ENCODE data around the gene FOXA1.

The FOXA1 gene

DNA sequence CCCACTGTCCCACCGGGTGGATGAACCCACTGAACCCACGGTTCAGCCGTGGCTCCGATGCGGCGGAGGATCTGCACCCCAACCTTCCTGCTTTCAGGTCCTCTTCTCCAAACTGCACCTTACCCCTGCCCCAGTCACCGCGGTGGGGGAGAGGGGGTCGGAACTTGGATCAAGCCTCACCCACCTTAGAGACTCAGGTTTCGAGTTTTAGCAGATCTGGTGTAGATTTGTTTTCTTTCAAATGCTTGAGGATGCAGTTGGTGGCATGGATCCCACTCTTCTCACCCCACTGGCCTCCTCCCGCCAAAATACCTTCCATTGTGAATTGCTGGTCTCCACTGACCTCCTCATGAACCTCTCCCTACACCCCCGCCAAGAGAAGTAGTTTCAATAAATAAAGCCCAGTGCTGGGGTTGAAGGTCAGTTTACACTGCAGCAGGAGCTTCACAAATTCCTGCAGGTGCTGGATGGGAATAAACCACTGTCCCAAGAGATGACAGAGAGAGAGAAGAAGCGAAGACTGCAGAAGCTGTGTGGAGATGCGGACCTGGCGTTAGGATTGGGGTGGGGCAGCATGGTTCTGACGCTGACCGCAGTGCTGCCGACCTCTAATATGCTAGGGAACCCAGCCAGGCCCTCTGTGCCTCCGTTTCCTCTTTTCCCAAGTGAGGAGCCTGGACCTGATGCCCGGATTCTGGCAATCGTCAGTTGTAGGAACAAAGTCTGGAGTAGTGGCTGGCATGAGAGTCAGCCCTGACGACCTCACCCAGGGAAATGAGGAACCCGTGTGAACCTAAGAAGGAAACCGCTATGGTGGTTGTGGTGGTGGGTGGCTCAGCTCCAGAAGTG lies 7.8 kb upstream of the FOXA1 start:
- DNase-seq (ENCODE audit: low read depth in 2 of 2): no peak

DNA sequence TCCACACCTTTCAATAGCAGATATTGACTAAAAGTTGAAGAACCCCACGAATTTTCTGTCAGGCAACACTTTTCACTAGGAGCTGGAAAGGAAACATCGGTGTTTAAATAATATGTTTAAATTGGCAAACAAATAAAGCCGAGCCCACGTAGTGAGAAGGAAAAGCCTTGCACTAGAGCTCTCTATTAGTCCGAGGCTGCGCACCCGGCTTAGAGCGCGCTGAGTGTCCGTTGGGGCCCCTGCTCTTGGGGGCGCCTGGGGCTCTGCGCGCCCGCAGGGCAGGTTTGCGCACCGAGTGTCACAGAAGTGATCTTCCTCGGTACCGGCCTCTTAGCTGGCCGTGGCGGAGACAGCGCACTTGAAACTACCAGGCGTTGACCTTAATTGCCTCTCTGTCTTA lies 6.8 kb upstream of the FOXA1 start:
- DNase-seq (ENCODE audit: low read depth in 2 of 2): no peak

DNA sequence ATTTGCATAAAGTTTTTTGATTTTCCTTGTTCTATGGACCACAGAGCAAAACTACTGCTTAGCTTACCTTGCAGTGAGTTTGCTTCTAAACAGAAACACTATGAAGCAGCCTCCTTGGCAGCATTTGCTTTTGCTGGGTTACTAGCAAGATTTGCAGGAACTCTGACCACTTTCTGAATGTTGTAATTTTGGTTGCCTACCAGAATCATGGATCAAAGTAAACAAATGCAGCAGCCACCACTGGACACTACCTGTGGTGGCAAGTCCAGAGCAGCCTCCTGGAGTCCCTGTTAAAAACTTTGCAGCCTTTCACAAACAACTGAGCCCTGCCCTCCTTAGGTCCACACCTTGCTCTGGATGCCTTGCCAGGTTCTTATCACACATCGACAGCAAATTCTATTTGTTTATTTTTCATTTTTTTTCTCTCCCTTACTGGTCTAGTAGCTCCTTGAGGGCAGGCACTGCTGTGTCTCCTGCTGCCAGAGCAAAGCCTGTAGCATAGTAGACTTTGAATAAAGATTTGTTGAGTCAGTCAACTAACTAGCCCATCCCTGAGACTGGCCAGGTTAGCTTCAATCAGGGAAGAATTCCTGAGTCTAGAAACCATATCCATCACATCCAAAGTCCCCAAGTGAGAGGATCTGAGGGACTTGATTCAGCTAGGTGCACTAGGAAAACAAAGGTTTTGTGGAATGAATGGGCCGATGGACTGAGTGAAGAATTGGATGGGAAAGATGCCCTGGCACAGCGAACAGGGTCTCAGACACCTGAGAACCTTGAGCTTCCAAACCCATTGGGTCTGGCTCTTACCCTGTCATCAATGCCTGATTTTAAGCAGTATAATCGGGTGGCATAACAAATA lies 6.1 kb upstream of the FOXA1 start:
- no peak for DNase-seq (ENCODE audit: low read depth in 2 of 2)

DNA sequence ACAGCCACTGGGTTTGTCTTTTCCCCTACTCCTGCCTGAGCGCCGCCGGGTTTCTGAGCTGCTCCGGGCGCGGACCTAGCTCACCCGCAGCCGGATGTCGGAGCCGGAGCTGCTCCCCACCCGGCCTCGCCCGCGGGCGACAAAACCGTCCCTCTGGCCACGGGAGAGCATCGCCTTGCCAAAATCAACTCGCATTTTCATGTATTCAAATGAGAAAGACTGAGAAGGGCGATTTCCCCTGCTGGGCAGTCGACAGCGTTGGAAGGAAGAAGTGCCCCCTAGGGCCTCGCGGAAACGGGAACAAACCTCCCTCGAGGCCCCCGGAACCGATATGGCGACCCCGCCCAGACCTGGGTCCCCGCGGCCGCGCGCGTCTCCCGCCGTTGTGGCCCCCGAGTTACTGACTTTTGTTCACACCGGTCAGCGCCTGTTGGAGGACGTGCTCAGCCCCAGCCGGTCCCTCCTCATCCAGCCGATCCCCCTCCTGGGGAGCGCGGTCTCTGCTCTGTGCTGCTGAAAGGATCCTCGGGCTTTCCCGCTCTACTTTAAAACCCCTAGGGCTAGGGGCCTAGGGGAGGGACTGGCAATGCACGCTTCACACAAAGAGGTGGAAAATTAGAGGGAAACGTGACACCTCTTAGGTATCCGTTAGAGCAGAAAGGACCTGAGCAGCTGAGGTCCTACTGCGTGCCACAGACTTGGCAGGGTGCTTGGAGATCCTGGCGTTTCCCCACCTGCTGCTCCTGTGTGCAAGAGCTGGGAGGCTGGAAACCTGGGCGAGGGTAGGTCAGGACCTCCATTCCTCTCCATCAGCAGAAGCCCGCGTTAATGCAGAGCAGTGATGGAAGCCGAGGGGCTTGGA lies 4.7 kb upstream of the FOXA1 start:
- no peak for DNase-seq (ENCODE audit: low read depth in 2 of 2)

DNA sequence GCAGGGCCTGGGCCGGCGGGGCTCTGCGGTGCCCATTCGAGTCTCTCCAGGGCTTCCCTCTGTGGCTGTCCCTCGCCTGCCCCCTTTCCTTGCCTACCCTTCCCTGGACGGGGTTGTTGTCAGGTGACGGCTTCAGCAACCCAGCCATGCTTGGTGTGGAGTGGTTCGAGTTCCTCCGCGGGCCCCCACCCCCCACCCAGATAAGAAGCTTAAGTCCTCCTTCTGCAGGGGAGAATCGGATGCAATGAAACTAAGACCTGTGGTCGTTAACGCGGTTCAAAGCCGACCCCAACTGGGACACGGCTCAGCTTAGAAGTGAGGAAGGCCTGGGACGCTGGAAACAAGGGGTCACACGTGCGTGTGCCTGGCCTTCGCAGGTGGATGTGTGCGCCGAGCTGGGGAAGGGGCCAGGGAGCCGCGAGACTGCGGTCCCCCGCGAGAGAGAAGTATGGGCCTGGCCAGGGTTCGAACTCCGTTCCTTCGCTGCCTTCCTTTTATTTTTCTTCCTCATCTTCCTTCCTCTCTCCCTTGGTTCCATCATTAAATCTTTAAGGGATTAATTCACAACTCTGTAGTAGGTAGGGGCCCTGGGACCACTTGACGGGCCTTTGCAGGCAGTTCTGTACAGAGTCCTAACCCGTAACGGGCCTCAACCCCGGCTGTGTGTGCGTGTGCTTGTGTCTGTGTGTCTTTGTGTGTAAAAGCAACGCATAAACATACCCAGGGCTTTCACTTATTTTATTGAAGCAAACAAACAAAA lies 3.9 kb upstream of the FOXA1 start:
- no peak for DNase-seq (ENCODE audit: low read depth in 2 of 2)

DNA sequence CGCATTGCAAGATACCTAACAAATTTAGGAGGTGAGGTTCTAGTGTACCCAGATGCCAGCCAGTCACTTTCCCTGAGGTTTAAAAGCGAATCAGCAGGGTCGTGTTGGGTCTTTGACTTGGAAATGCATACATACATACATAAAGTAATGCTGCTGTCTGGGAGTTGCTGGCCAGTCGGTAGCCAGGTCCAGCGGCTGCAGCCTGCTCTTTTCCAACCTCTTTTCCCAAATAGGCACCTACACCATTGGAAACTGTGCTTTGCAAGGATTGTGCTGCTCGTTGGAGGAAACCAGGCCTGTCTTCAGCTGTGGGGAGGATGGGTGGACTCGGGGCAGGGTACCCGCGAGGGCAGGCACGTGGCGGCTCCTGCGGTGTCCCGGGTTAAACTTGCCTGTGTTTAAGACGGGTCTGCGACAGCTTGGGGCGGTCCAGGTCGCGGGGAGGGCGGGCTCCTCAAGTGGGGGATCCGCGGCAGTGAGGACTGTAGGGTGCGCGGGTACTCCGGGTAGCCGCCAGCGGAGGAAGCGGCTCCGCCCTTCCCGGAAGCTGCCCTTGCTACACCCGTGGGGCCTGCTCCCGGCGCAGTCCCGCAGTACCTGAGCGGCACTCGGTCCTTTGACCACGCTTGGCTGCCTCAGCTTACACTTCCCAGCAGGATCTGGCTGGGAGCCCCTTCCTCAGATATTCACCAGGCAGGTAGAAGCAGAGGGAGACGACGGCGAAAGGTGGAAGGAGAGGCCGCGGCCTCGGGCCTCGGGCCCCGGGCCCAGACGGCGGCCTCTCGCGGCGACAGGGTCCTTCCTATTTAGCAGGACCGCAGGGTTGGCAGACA lies 3.1 kb upstream of the FOXA1 start:
- no peak for DNase-seq (ENCODE audit: low read depth in 2 of 2)

DNA sequence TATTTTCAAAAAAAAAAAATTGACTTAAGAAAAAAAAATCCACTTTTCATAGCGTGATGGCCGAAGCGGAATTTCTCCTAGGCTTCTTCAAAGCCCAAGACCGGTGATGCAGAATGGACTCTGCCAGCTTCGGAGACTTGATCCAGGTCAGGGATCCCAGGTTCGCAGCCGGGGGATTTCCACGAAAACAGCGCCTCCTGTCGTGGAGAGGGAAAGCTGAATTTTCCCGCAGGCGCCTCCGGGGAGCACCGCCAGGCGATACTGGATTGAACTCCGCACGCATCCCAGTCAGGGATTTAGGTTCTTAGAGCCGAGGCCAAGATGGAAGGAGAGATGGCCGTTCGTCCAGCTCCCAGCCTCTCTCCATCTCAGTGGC lies 2.5 kb upstream of the FOXA1 start:
- no peak for DNase-seq (ENCODE audit: low read depth in 2 of 2)

DNA sequence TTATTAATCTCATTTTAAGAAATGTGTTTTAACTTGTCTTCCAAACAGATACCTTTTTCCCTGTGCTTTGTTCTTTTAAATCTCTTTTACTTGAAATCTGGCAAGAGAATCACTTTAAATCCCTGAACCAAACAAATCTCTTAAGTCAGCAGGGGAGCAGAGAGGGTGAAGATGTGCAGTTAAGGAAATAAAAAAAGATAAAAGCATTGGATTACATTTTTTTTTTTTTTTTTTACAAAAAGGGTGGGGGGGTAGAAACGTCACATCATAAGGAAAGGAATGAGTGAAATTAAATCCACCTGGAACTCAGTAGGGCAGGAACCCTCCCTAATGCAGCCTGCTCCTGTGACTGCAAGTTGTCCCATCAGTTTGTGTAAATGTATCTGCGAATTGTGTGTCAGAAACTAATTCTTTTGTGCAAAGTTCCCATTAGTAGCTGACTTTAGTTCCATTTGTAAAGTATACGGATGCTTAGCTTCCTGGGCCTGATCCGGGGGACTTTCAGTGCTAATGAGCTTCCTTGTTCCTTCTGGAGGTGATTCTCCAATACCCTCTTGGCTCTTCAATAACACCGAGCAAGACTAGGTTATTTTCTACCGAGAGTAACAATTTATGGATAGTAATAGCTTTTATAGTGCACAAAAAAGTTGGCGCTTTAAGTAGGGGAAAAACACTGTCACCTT lies 1.9 kb upstream of the FOXA1 start:
- DNase-seq (ENCODE audit: low read depth in 2 of 2): no peak

DNA sequence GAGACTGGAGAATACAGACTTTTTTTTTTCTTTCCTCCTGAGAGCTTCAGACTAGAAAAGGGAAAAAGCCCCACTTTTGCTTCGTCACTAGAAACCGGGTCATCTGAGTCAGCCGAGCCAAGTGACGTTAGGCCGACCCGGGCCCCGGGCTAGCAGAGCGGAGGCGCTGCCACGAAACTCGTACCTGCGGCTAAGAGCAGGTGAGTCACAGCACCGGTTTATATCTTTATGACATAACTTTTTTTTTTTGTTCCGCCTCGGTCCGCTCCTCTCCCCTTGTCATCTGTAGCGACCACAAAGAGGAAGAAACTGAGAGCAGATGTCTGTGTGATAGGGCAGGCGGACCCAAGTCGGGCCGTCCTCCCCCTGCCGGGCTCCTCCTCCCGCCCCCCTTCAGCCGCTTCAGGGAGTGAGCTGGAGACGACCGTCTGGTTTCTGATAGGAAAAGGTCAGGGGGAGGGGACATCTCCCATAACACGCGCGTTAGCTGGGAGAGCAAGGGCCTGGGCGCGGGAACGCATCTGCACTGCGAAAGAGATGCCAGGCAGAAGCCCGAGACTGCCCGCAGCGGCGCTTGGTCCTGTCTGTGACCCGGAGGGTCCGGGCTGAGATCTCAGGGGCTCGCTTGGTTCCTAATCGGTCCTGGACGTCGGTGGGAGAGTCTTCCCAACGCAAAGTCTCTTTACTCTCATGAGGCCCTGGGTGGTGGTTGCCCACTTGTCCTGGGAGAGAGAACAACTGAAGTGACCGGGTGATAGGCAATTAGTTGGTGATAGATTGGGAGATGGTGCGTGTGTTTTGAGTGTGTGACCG lies 966 bp upstream of the FOXA1 start:
- no peak for DNase-seq (ENCODE audit: low read depth in 2 of 2)

DNA sequence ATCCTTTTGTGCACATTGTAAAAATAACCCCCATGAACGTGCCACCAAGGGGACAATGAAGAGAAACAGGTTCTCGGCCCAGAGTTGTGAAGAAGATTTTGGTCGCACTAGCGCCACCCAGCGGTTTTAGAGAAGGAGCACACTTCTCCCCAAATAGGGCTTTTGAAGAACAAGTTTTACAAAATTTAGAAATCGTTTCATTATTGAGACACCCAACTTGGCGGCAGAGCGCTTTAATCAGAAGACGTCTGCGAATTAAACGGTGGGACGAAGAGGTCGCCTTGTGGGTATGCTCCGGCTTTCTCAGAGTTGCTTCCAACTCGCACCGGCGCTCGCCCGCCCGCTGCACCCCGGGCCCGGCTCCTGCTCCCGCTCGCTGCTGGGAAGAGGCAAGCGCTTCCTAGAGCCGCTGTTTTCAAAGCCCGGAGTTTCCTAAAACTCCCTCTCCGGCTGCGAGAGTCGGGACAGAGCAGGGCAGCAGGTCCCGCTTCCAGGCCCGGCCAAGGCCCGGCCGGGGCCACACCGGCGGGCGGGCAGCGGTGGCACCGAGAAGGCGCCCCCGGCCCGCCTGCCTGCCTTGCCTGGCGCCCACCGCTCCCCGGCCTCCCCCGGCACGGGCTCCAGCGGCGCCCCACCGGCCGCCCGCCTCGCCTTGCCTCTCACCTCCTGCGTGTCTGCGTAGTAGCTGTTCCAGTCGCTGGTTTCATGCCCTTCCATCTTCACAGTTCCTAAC lies 645 bp downstream of the FOXA1 start:
- no peak for DNase-seq (ENCODE audit: low read depth in 2 of 2)

DNA sequence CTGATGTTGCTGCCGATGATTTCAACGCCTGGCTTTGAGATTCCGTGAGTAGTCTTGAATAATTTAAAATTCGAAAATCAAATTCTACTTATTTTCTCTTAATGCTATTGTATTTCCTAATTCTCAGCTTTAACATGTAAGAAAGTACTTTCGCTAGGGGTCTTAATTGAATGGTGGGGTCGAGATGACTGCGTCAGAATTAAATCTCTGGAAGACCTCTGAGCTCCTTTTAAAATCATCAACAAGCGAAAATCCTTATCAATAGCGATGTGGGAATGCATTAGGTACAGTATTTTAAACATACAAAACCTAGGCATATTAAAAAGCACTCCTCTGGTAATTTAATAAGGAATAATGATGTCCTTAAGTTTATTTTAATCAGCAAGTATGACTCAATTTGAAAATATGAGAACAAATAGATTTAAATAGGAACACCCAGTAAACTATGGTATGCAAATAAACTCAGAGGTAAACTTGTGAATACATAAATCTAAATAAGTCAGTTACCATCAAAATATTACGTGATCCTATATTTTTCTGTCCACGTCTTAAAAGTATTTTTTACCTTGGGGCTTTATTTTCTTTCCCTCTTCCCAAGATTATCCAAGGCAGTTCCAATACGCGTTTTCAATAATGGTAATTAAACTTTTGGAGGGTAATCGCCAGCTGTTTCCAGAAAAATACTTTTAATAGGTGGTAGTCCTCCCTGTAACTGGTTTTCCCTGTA lies 1.4 kb downstream of the FOXA1 start:
- DNase-seq (ENCODE audit: low read depth in 2 of 2): no peak

DNA sequence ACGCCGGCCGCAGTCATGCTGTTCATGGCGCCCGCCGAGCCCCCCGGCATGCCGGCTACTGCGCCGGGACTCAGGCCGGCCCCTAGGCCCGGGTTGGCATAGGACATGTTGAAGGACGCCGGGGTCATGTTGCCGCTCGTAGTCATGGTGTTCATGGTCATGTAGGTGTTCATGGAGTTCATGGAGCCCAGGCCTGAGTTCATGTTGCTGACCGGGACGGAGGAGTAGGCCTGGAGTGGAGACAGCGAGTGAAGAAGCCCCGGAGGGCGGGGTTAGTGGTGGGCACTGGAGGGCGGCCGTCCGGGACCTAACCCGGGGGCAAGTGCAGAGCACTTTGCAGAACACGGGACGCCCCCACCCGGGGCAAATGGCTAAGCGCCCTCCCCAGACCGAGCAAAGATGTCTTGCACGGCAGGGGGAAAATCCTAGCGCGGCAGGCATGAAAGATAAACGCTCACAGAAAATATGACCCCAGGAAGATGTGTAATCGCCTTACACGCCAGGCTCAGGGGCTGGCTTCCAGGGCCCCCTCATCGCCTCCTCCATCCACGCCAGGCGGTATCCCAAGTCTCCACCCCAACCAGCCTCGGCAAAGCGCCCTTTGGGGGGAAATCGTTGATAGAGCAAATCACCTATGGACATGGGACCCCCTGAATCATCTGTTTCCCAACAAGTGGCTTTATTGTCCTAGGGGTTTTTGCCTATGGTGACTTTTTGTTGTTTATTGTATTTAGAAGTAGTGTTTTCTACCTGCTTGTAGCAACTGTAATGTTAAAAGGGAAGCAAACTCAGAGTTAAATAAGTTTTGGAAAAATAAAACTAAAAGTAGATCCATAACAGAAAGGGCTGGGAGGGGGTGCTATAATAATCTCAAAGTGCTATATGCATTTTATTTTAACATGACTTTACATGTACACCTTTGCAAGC lies 2.3 kb downstream of the FOXA1 start:
- no peak for DNase-seq (ENCODE audit: low read depth in 2 of 2)

DNA sequence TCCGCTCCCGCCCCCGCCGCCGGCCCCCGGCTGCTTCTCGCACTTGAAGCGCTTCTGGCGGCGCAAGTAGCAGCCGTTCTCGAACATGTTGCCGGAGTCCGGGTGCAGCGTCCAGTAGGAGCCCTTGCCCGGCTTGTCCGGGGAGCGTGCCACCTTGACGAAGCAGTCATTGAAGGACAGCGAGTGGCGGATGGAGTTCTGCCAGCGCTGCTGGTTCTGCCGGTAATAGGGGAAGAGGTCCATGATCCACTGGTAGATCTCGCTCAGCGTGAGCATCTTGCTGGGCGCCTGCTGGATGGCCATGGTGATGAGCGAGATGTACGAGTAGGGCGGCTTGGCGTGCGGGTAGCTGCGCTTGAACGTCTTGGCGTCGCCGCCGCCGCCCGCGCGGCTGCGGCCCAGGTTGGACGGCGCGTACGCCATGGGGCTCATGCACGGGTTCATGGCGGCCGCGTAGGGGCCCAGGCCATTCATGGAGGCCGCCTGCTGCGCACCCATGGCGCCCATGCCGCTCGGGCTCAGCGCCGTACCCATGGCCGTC lies 3.0 kb downstream of the FOXA1 start:
- no peak for DNase-seq (ENCODE audit: low read depth in 2 of 2)

DNA sequence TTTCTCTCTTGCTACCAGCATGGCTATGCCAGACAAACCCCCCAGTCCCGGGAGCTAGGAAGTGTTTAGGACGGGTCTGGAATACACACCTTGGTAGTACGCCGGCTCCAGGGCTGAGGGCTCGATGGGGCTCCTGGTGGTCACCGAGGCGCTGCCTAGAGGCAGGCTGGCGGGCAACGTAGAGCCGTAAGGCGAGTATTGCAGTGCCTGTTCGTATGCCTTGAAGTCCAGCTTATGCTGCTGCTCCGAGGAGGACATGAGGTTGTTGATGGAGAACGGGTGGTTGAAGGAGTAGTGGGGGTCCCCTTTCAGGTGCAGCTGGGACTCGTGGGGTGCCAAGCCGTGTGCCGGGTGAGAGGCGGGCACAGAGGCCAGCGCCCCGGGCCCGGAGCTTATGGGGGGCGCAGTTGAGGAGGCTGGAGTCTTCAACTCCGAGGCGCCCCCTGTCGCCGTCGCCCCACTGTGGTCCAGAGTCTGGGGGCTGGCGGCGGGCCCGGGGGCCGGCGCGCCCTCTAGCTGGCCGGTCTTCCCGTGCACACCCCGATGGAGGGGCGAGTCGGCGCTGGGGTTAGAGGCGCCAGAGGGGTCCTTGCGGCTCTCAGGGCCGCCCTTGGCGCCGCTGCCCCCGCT lies 3.6 kb downstream of the FOXA1 start:
- no peak for DNase-seq (ENCODE audit: low read depth in 2 of 2)

DNA sequence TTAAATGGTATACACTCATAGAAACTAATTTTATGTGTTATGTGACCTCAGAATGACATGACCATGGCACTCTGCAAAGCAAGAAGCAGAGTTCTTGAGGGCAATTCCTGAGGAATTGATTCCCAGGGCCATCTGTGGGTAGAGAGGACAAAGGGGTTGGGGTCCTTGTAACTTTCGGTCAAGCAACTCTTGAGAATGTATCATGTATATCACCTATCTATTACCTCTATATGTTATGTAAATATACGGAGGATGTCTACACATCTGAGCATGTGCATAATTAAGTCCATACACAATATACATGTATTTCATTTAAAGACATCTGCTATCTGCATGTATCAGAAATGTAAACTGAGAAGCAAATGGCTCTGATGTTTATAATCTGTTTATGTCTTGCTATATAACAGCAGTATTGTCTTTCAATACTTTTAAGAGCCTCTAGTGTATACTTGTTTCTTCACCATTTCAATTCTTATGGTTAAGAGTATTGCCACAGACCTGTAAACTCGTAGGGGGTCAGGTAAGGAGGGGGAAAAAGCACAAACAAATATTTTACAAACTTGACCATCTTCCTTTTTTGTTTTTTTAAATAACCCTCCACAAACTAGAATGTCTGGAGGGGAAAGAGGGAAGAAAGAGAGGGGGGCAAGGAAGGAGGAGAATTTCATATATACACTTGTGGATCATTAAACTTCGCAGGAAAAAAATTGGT lies 4.5 kb downstream of the FOXA1 start:
- no peak for DNase-seq (ENCODE audit: low read depth in 2 of 2)
